Measurements from ENCODE around the gene ATP6V0C. TPM values are rescaled to one million over a fixed set of nuclear protein-coding genes. Genes with fewer than 3 reads are reported as not detected.

ATP6V0C gene
- total RNA-seq, 1 experiment from 2014 or later = 56.4 TPM

DNA sequence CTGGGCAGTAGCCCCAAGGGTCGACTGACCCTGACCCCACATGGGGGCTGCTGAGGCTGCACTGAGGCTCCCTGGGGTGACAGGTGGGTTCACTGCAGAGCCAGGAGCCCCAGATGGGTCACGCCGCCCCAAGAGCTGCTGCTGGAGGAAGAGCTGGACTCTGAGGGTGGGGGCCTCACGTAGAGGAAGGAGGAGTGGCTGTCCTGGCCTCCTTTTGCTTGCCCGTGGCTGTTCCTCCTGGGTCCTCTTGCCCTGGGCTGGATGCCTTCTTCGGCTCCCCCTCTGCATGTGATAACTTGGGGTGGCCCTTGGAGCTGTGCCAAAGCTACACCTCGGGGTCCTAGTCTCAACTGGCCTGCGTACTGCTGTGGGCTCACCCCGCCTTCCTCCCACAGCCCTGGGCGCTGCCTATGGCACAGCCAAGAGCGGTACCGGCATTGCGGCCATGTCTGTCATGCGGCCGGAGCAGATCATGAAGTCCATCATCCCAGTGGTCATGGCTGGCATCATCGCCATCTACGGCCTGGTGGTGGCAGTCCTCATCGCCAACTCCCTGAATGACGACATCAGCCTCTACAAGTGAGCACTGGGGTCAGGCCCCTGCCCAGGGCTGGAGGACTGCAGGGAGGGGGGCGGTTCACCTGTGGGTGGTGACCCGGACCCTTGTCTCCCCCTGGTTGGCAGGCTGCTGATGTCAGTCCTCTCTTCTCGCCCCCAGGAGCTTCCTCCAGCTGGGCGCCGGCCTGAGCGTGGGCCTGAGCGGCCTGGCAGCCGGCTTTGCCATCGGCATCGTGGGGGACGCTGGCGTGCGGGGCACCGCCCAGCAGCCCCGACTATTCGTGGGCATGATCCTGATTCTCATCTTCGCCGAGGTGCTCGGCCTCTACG, 5.3 kb downstream of the ATP6V0C start:
- Histone ChIP-seq H3K36me3 (replicated peaks; ENCODE audit: control insufficient read depth, insufficient read depth, low read length) (peaks cover 2% of the 10 kb centered on the region; the same call in 1 of the 2 replicates), H3K4me3 (ENCODE audit: insufficient read depth, low read depth, low read length) (no peak overlapping the region), H3K27me3 (ENCODE audit: control insufficient read depth, insufficient read depth, low read length) (no peaks in the 10 kb centered on the region)
- DNase-seq = peak; percentile 78

DNA sequence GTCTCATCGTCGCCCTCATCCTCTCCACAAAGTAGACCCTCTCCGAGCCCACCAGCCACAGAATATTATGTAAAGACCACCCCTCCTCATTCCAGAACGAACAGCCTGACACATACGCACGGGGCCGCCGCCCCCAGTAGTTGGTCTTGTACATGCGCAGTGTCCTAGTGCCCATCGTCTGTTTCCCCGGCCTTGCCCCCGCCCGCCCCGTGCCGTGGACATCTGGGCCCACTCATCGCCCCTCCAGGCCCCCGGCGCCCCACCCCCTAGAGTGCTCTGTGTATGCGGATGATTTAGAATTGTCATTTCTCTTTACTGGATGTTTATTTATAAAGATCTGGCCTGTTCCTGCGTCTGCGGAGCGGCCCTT, 5.9 kb downstream of the ATP6V0C start:
- peak; percentile 79 for DNase-seq
- peak overlapping the region; percentile 61; the same call in 1 of the 2 replicates for H3K4me3 ChIP-seq (ENCODE audit: insufficient read depth, low read depth, low read length)
- H3K36me3 ChIP-seq (replicated peaks; ENCODE audit: control insufficient read depth, insufficient read depth, low read length) = peaks cover 4% of the 10 kb centered on the region
- no peaks in the 10 kb centered on the region for H3K27me3 ChIP-seq (ENCODE audit: control insufficient read depth, insufficient read depth, low read length)

GRCh38 chr16:2520097-2520783, 6.5 kb downstream of the ATP6V0C start, which contains the start of gene AMDHD2:
TSS of gene AMDHD2 (plus strand) at chr16:2520371. CDS start at chr16:2520459, 88 bp downstream.
- H3K27me3 ChIP-seq (ENCODE audit: control insufficient read depth, insufficient read depth, low read length) = no peaks in the 10 kb centered on the region
- DNase-seq = peak; percentile 99
- peak within 1 kb of the TSS; percentile 61 for H3K4me3 ChIP-seq (ENCODE audit: insufficient read depth, low read depth, low read length)
- peaks cover 8% of the 10 kb centered on the region for H3K36me3 ChIP-seq (replicated peaks; ENCODE audit: control insufficient read depth, insufficient read depth, low read length)

GRCh38 chr16:2520784-2521531, 7.2 kb downstream of the ATP6V0C start:
- peak; percentile 88 for DNase-seq
- Histone ChIP-seq H3K4me3 (ENCODE audit: insufficient read depth, low read depth, low read length) (peak overlapping the region; percentile 61), H3K27me3 (ENCODE audit: control insufficient read depth, insufficient read depth, low read length) (no peaks in the 10 kb centered on the region), H3K36me3 (replicated peaks; ENCODE audit: control insufficient read depth, insufficient read depth, low read length) (peaks cover 8% of the 10 kb centered on the region)

- no peak for DNase-seq
- H3K27me3 ChIP-seq (ENCODE audit: control insufficient read depth, insufficient read depth, low read length) = no peaks in the 10 kb centered on the region
- H3K4me3 ChIP-seq (ENCODE audit: insufficient read depth, low read depth, low read length) = no peak overlapping the region
- H3K36me3 ChIP-seq (replicated peaks; ENCODE audit: control insufficient read depth, insufficient read depth, low read length) = peaks cover 8% of the 10 kb centered on the region
Observed at GRCh38 chr16:2523801-2524231, 10.1 kb downstream of the ATP6V0C start.

- Histone ChIP-seq H3K4me3 (ENCODE audit: insufficient read depth, low read depth, low read length) (no peak overlapping the region), H3K36me3 (replicated peaks; ENCODE audit: control insufficient read depth, insufficient read depth, low read length) (peaks cover 8% of the 10 kb centered on the region), H3K27me3 (ENCODE audit: control insufficient read depth, insufficient read depth, low read length) (no peaks in the 10 kb centered on the region)
- DNase-seq = no peak
Observed at GRCh38 chr16:2524339-2524938, 10.7 kb downstream of the ATP6V0C start.

- H3K27me3 ChIP-seq (ENCODE audit: control insufficient read depth, insufficient read depth, low read length) = no peaks in the 10 kb centered on the region
- peaks cover 8% of the 10 kb centered on the region for H3K36me3 ChIP-seq (replicated peaks; ENCODE audit: control insufficient read depth, insufficient read depth, low read length)
- no peak overlapping the region for H3K4me3 ChIP-seq (ENCODE audit: insufficient read depth, low read depth, low read length)
- no peak for DNase-seq
Observed at GRCh38 chr16:2526135-2526534, 12.4 kb downstream of the ATP6V0C start.

DNA sequence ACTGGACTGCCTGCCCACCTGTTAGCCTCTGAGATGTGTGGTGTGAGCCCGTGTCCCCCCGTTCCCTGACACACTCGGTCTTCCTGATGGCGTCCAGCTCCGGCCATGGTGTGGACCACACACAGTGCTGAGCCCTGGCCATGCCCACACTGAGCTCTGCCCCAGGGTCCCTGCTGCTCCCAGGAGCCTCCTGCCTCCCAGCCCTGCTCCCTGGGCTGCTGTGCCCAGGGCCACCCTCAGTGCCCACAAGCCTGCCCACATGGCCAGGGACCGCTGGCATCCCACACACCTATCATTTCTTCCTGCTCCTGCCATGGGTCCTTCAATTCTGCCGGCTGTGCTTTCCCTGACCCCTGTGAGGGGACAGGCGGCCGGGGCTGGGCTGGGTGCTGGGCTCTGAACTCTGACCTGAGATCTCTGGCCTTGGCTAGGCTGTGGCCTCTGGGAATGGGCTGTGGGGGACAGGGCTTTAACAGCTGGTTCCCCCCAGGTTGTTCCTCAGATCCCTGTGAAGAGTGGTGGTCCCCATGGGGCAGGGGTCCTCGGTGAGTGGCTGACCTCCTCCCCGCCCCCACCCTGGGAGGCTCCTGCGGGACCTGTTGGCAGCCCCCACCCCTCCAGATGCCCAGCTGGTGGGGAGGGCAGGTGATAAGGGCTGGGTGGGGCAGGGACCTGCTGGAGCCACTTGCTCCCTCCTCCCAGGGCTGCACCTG, 13.5 kb downstream of the ATP6V0C start:
- H3K36me3 ChIP-seq (replicated peaks; ENCODE audit: control insufficient read depth, insufficient read depth, low read length) = peaks cover 8% of the 10 kb centered on the region
- no peak overlapping the region for H3K4me3 ChIP-seq (ENCODE audit: insufficient read depth, low read depth, low read length)
- no peak for DNase-seq
- H3K27me3 ChIP-seq (ENCODE audit: control insufficient read depth, insufficient read depth, low read length) = no peaks in the 10 kb centered on the region

DNA sequence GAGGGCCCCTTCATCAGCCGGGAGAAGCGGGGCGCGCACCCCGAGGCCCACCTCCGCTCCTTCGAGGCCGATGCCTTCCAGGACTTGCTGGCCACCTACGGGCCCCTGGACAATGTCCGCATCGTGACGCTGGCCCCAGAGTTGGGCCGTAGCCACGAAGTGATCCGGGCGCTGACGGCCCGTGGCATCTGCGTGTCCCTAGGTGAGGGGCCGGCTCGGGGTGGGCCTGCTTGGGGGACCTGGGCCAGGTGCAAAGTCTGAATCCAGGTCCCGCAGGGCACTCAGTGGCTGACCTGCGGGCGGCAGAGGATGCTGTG, 14.0 kb downstream of the ATP6V0C start:
- DNase-seq = no peak
- H3K27me3 ChIP-seq (ENCODE audit: control insufficient read depth, insufficient read depth, low read length) = no peaks in the 10 kb centered on the region
- no peak overlapping the region for H3K4me3 ChIP-seq (ENCODE audit: insufficient read depth, low read depth, low read length)
- peaks cover 8% of the 10 kb centered on the region for H3K36me3 ChIP-seq (replicated peaks; ENCODE audit: control insufficient read depth, insufficient read depth, low read length)

DNA sequence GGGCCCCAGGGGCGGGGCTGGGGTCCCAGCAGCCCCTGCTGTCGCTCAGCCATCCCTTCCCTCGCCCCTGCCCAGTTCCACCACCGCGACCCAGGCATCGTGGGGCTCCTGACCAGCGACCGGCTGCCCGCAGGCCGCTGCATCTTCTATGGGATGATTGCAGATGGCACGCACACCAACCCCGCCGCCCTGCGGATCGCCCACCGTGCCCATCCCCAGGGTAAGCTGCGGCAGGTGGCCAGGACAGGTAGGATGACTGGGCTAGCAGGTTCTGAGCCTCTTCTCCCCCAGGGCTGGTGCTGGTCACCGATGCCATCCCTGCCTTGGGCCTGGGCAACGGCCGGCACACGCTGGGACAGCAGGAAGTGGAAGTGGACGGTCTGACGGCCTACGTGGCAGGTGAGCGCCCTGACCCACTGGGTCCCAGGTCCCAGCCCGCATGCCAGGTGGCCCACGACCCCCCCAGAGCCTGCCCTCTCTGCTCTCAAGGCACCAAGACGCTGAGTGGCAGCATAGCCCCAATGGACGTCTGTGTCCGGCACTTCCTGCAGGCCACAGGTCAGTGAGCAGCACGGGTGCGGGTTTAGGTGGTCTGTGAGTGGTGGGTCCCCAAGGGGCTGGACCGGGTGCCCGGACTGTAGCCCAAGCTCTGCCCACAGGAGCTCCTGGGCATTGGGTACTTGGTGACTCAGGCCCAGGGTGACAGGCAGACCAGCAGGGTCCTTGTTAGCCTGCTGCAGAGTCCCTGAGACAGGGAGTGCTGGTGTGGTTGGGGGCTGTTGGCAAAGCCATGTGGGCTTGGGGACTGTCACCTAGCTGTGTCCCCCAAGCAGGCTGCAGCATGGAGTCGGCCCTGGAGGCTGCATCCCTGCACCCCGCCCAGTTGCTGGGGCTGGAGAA, 14.7 kb downstream of the ATP6V0C start:
- H3K27me3 ChIP-seq (ENCODE audit: control insufficient read depth, insufficient read depth, low read length) = no peaks in the 10 kb centered on the region
- H3K36me3 ChIP-seq (replicated peaks; ENCODE audit: control insufficient read depth, insufficient read depth, low read length) = peaks cover 8% of the 10 kb centered on the region
- H3K4me3 ChIP-seq (ENCODE audit: insufficient read depth, low read depth, low read length) = no peak overlapping the region
- no peak for DNase-seq

DNA sequence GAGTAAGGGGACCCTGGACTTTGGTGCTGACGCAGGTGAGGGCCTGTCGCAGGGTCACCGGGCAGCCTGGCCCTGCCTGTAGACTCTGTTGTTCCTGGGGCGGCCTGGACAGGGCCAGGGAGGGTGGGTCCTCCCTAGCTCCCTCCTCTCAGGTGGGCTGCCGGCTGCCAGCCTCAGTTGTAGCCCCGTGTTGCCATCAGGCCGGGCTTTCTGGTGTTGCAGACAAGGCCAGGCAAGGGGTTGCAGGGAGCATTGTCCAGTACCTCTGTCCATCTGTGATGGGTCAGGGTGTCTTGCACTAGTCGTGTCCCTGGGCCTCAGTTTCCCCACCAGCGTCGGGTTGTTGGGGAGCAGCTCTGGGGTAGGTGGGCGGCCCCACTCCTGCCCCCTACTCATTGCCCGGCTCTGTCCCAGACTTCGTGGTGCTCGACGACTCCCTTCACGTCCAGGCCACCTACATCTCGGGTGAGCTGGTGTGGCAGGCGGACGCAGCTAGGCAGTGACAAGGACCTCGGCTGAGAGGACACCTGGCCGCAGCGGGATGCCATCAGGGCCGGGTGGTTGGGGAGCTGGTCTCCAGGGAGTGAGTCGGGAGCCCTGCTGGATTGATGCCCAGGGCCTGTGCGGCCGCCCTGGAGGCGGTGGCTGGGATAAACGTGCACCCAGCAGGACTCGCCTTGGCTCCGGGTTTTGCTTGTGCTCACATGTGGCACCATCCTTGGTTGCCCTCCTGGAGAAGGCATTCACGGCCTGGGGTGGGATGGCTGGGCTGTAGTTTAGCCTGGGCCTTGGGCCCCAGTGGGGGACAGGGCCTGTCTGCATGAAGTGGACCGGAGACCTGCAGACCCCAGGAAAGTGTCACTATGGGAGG, 15.5 kb downstream of the ATP6V0C start:
- peak; percentile 80 for DNase-seq
- no peaks in the 10 kb centered on the region for H3K27me3 ChIP-seq (ENCODE audit: control insufficient read depth, insufficient read depth, low read length)
- peaks cover 6% of the 10 kb centered on the region for H3K36me3 ChIP-seq (replicated peaks; ENCODE audit: control insufficient read depth, insufficient read depth, low read length)
- no peak overlapping the region for H3K4me3 ChIP-seq (ENCODE audit: insufficient read depth, low read depth, low read length)

DNA sequence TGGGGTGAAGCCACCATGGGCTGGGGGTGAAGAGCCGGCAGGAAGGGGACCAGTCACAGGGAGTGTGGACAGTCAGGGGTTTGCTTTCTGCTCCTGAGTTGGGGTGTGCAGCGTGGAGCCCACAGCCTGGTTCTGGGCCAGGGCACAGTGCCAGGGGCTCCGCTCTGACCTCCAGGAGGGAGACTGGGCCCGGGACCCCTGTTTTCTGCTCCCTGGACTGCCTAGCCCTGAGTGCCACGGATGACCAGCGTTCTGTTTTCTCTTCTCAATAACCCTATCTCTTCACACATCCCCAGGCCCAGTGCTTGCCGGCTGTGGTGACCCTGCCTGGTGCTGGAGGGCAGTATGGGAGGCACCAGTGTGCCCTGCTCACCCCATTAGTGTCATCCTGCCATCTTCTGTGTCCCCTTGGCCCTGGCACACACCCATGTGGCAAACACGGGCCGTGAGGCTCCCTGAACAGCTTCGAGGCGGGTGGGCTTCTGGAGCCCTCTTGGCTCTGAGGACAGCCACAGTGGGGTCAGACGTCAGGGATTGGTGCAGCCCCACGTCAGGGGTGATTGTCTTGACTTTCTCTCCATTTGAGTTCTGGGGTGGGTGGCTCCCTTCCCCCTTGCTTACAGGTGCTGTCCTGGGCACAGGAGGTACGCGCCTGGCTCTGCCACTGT, 16.3 kb downstream of the ATP6V0C start:
- no peak overlapping the region for H3K4me3 ChIP-seq (ENCODE audit: insufficient read depth, low read depth, low read length)
- DNase-seq = no peak
- no peaks in the 10 kb centered on the region for H3K27me3 ChIP-seq (ENCODE audit: control insufficient read depth, insufficient read depth, low read length)
- peaks cover under 1% of the 10 kb centered on the region for H3K36me3 ChIP-seq (replicated peaks; ENCODE audit: control insufficient read depth, insufficient read depth, low read length)

Data from H7 (cell line).